H1 (cell line): ENCODE results near the gene KCNIP3. TPM values are rescaled to one million over a fixed set of nuclear protein-coding genes. Genes with fewer than 3 reads are reported as not detected.

ENCODE experiments used
- CTCF ChIA-PET: fragments of 300-600 bp; sonication (Branson Sonifier 250); formaldehyde crosslinking; loops from one replicate; lab custom pipeline; 2021; ENCODE audit not compliant: partially characterized antibody; lab: Charles Lee
- POLR2A ChIA-PET: fragments of 300-600 bp; sonication (Branson Sonifier 250); formaldehyde crosslinking; loops from one replicate; lab custom pipeline; 2021; ENCODE audit warnings: inconsistent platforms; ENCODE audit not compliant: partially characterized antibody; lab: Charles Lee
- DNase-seq, 2 experiments: peaks; one replicate each; pipeline versions ENCODE4 v3.0.0 to v3.0.0-alpha.2; 2010 to 2022; ENCODE audit warnings: low spot score in 2 of 2, low read depth in 1 of 2, mixed read lengths in 1 of 2
- FAIRE-seq: peaks from 2 replicates; lab custom pipeline; 2011; peaks lifted over from hg19 to GRCh38; lab: Jason Lieb, UNC
- H2AFZ ChIP-seq: 2 replicates; pipeline ENCODE4 v1.8.1; 2012; ENCODE audit warnings: low read length, inconsistent platforms
- H2AK5ac ChIP-seq: 2 replicates; pipeline ENCODE4 v1.6.1; 2013; ENCODE audit warnings: low read depth, low read length
- H2BK120ac ChIP-seq: replicated peaks from 2 replicates; pipeline ENCODE3; 2013; ENCODE audit warnings: low read depth, low read length, inconsistent platforms
- H2BK12ac ChIP-seq: 2 replicates; pipeline ENCODE4 v1.6.1; 2013; ENCODE audit warnings: low read depth, low read length
- H2BK15ac ChIP-seq: 2 replicates; pipeline ENCODE4 v1.6.1; 2013; ENCODE audit warnings: low read length
- H2BK20ac ChIP-seq: 2 replicates; pipeline ENCODE4 v1.6.1; 2013; ENCODE audit warnings: low read length
- H2BK5ac ChIP-seq: 2 replicates; pipeline ENCODE4 v1.6.1; 2013; ENCODE audit warnings: low read depth, low read length
- H3K14ac ChIP-seq: 2 replicates; pipeline ENCODE4 v1.6.1; 2013; ENCODE audit warnings: inconsistent platforms; ENCODE audit not compliant: insufficient read length
- H3K18ac ChIP-seq: 2 replicates; pipeline ENCODE4 v1.6.1; 2013; ENCODE audit warnings: low read length; ENCODE audit errors: extremely low read depth
- H3K23ac ChIP-seq: 2 replicates; pipeline ENCODE4 v1.6.1; 2013; ENCODE audit warnings: inconsistent platforms; ENCODE audit not compliant: insufficient read length
- H3K23me2 ChIP-seq: 2 replicates; pipeline ENCODE4 v1.6.1; 2013; ENCODE audit warnings: low read depth, low read length
- H3K27ac ChIP-seq: 2 replicates; pipeline ENCODE4 v1.6.1; 2011; ENCODE audit warnings: low read depth, low read length, inconsistent platforms
- H3K27me3 ChIP-seq, 4 experiments: replicated peaks in 1 of 4; 1 replicate in 1 of 4; 2 replicates in 3 of 4; pipeline versions ENCODE4 v1.6.1 to v1.8.1; 2011 to 2013; ENCODE audit warnings: low read length in 3 of 4, mild to moderate bottlenecking in 3 of 4, inconsistent platforms in 2 of 4, mixed read lengths in 2 of 4, moderate library complexity in 1 of 4; ENCODE audit not compliant: control insufficient read depth in 3 of 4, insufficient read depth in 3 of 4; ENCODE audit errors: extremely low read depth in 1 of 4
- H3K36me3 ChIP-seq, 4 experiments: 2 replicates each; pipeline versions ENCODE4 v1.6.1 to v1.8.1; 2011 to 2013; ENCODE audit warnings: mild to moderate bottlenecking in 4 of 4, low read length in 3 of 4, moderate library complexity in 2 of 4, control low read depth in 1 of 4, inconsistent platforms in 1 of 4; ENCODE audit not compliant: insufficient read depth in 4 of 4, control insufficient read depth in 2 of 4
- H3K4ac ChIP-seq: replicated peaks from 2 replicates; pipeline ENCODE3; 2013; ENCODE audit warnings: low read length, low read depth, mixed read lengths, inconsistent platforms; ENCODE audit not compliant: insufficient read length
- H3K4me1 ChIP-seq, 4 experiments: replicated peaks in 1 of 4; 1 replicate in 1 of 4; 2 replicates in 3 of 4; pipeline versions ENCODE4 v1.6.1 to v1.8.1; 2011 to 2013; ENCODE audit warnings: low read length in 3 of 4, inconsistent platforms in 2 of 4, mixed read lengths in 1 of 4; ENCODE audit not compliant: insufficient read depth in 4 of 4, control insufficient read depth in 3 of 4
- H3K4me2 ChIP-seq, 2 experiments: 2 replicates each; pipeline versions ENCODE4 v1.6.1 to v1.8.1; 2011 to 2013; ENCODE audit warnings: low read depth in 2 of 2, low read length in 2 of 2, control low read depth in 1 of 2, inconsistent platforms in 1 of 2, mild to moderate bottlenecking in 1 of 2; ENCODE audit not compliant: insufficient read depth in 1 of 2
- H3K4me3 ChIP-seq, 4 experiments: fragments of 200-600, 300-600 bp in 1 of 4; sonication (generic), shearing (Covaris generic), sonication (Bioruptor Twin) in 1 of 4; 2 replicates each; pipeline versions ENCODE4 v1.5.1 to v1.8.1; 2011 to 2016; ENCODE audit warnings: low read length in 4 of 4, low read depth in 3 of 4, control low read depth in 2 of 4, inconsistent platforms in 2 of 4, mild to moderate bottlenecking in 2 of 4, mixed read lengths in 1 of 4, moderate library complexity in 1 of 4; ENCODE audit not compliant: insufficient read depth in 2 of 4; ENCODE audit errors: extremely low read depth in 1 of 4
- H3K56ac ChIP-seq: replicated peaks from 2 replicates; pipeline ENCODE3; 2013; ENCODE audit warnings: low read depth, mild to moderate bottlenecking, mixed read lengths, low read length, inconsistent platforms; ENCODE audit not compliant: insufficient read length
- H3K79me1 ChIP-seq: 2 replicates; pipeline ENCODE4 v1.6.1; 2013; ENCODE audit warnings: low read depth, low read length, control low read depth
- H3K79me2 ChIP-seq, 2 experiments: 2 replicates each; pipeline versions ENCODE4 v1.6.1 to v1.8.1; 2012 to 2013; ENCODE audit warnings: low read length in 2 of 2, mild to moderate bottlenecking in 2 of 2, inconsistent platforms in 1 of 2; ENCODE audit not compliant: insufficient read depth in 2 of 2, control insufficient read depth in 1 of 2
- H3K9ac ChIP-seq, 4 experiments: replicated peaks in 1 of 4; 1 replicate in 1 of 4; 2 replicates in 3 of 4; pipeline versions ENCODE4 v1.6.1 to v1.8.1; 2011 to 2013; ENCODE audit warnings: low read depth in 3 of 4, low read length in 3 of 4, control low read depth in 2 of 4, mild to moderate bottlenecking in 2 of 4, moderate library complexity in 2 of 4, inconsistent platforms in 1 of 4; ENCODE audit errors: extremely low read depth in 1 of 4
- H3K9me3 ChIP-seq, 2 experiments: 2 replicates each; pipeline versions ENCODE4 v1.6.1 to v1.8.1; 2012 to 2013; ENCODE audit warnings: mild to moderate bottlenecking in 2 of 2, moderate library complexity in 2 of 2, control low read depth in 1 of 2, inconsistent platforms in 1 of 2, low read depth in 1 of 2, low read length in 1 of 2, mixed read lengths in 1 of 2; ENCODE audit not compliant: insufficient read depth in 2 of 2
- H4K20me1 ChIP-seq, 2 experiments: replicated peaks in 1 of 2; 2 replicates each; pipeline versions ENCODE3 to v1.8.1; 2011 to 2013; ENCODE audit warnings: inconsistent platforms in 2 of 2, low read length in 2 of 2, mild to moderate bottlenecking in 1 of 2; ENCODE audit not compliant: insufficient read depth in 2 of 2, control insufficient read depth in 1 of 2
- H4K5ac ChIP-seq: 2 replicates; pipeline ENCODE4 v1.6.1; 2013; ENCODE audit warnings: low read length, low read depth, mixed read lengths, inconsistent platforms; ENCODE audit not compliant: insufficient read length
- H4K8ac ChIP-seq: 2 replicates; pipeline ENCODE4 v1.8.0; 2013; ENCODE audit warnings: mild to moderate bottlenecking, moderate library complexity, low read length, inconsistent platforms; ENCODE audit not compliant: insufficient read depth; ENCODE audit errors: extremely low read depth
- H4K91ac ChIP-seq: replicated peaks from 2 replicates; pipeline ENCODE3; 2013; ENCODE audit warnings: low read length, mixed read lengths, inconsistent platforms; ENCODE audit not compliant: insufficient read length
- MAX ChIP-seq: IDR thresholded peaks from 2 replicates; pipeline ENCODE4 v1.6.1; 2012; ENCODE audit warnings: inconsistent platforms
- NRF1 ChIP-seq: IDR thresholded peaks from 2 replicates; pipeline ENCODE4 v1.6.1; 2011; ENCODE audit warnings: mild to moderate bottlenecking, low read depth, low read length, improper control_type of control experiment
- PHF8 ChIP-seq: fragments of 200-600 bp; sonication (generic); conservative IDR thresholded peaks from 2 replicates; pipeline ENCODE4 v1.7.1; 2012; ENCODE audit warnings: low read depth, mild to moderate bottlenecking, inconsistent platforms, low read length, moderate library complexity
- SP4 ChIP-seq: IDR thresholded peaks from 2 replicates; pipeline ENCODE4 v1.6.1; 2012; ENCODE audit warnings: low read length, inconsistent platforms
- SRF ChIP-seq: IDR thresholded peaks from 2 replicates; pipeline ENCODE4 v1.6.1; 2011; ENCODE audit warnings: mild to moderate bottlenecking, low read depth, low read length, moderate library complexity
- TEAD4 ChIP-seq: IDR thresholded peaks from 2 replicates; pipeline ENCODE4 v1.6.1; 2012; ENCODE audit warnings: low read depth, low read length, inconsistent platforms, mixed read lengths
- WGBS, 2 experiments: shearing (Covaris generic) in 1 of 2; methylation state at CpG; one replicate each; pipeline versions ENCODE4 v1.1.6 to v1.1.7; 2013 to 2015; ENCODE audit warnings: low lambda C conversion rate in 2 of 2, mixed read lengths in 2 of 2, inconsistent platforms in 1 of 2, low coverage in 1 of 2, missing lambda C conversion rate in 1 of 2; ENCODE audit not compliant: insufficient replicate concordance in 2 of 2, insufficient coverage in 1 of 2, insufficient read length in 1 of 2; ENCODE audit errors: extremely low coverage in 1 of 2, missing lambda C conversion rate in 1 of 2; 5-methylcytosine and 5-hydroxymethylcytosine counted together
- polyA plus RNA-seq, 7 experiments: library from polyadenylated mRNA; depleted of rRNA in 3 of 7; stranded (reverse) in 5 of 7; unstranded in 2 of 7; fragments of >200 nt in 5 of 7; fragments of 200-250 nt in 2 of 7; gene quantifications; 1 replicate in 5 of 7; 2 replicates in 1 of 7; 4 replicates in 1 of 7; pipeline versions ENCODE4 v1.2.1 to v1.2.3, GENCODE V29; 2011 to 2013; ENCODE audit warnings: missing spikeins in 2 of 7, mixed read lengths in 2 of 7
- total RNA-seq: library from RNA; stranded (reverse); fragmentation: NEBNext Ultra II Directional; extraction: Animal tissue kit (Norgen Biotek cat#: 25700); gene quantifications from 2 replicates; pipeline ENCODE4 v1.2.1, GENCODE V29; 2021

KCNIP3 gene
- total and polyA plus RNA-seq, 2 of the 8 experiments (the other 6 are each of a cell fraction or from before 2014, with no cell fraction given): 0.33 to 1.9 TPM

GRCh38 chr2:95276888-95277245, 20.3 kb upstream of the KCNIP3 start:
- H2BK12ac ChIP-seq: no peak overlapping the region
- no peak overlapping the region for H2AK5ac ChIP-seq
- H2BK15ac ChIP-seq: no peak overlapping the region
- no peak for TF ChIP-seq SRF
- no peak for TF ChIP-seq TEAD4
- TF ChIP-seq MAX: no peak
- TF ChIP-seq PHF8: no peak
- no peak for TF ChIP-seq SP4
- no peak for TF ChIP-seq NRF1
- H3K23ac ChIP-seq: no peak overlapping the region
- CTCF ChIA-PET: interaction anchor here (0.6 kb wide), 1 partner anchor 71 kb away, joined by 3 read pairs; no protein-coding TSS in a partner anchor
- no peaks in the 10 kb centered on the region for H3K79me2 ChIP-seq
- H3K27ac ChIP-seq: no peak overlapping the region
- H2AFZ ChIP-seq: no peak overlapping the region
- H3K36me3 ChIP-seq: no peaks in the 10 kb centered on the region
- H4K91ac ChIP-seq: no peak overlapping the region
- FAIRE-seq: no peak
- no peak for DNase-seq
- WGBS, 2 experiments: no CpG with 5 or more reads among the region's 9 CpGs
- no peak overlapping the region for H2BK5ac ChIP-seq
- no peak overlapping the region for H2BK120ac ChIP-seq
- H2BK20ac ChIP-seq: no peak overlapping the region
- H3K4ac ChIP-seq: no peak overlapping the region
- POLR2A ChIA-PET: interaction anchor here (0.6 kb wide), 1 partner anchor 111 kb away, joined by 3 read pairs; no protein-coding TSS in a partner anchor
- H3K56ac ChIP-seq: no peak overlapping the region
- no peak overlapping the region for H3K4me2 ChIP-seq
- H3K4me1 ChIP-seq: peaks cover 0 to 33% (median 2%) of the 10 kb centered on the region in 4 experiments; a peak in 3 of 7 replicates
- no peaks in the 10 kb centered on the region for H3K79me1 ChIP-seq
- no peaks in the 10 kb centered on the region for H3K27me3 ChIP-seq
- no peaks in the 10 kb centered on the region for H4K20me1 ChIP-seq
- H3K18ac ChIP-seq: no peak overlapping the region
- H4K5ac ChIP-seq: no peak overlapping the region
- H3K9me3 ChIP-seq: peaks cover 57 to 96% of the 10 kb centered on the region in 2 experiments
- H3K14ac ChIP-seq: no peak overlapping the region
- H3K23me2 ChIP-seq: no peaks in the 10 kb centered on the region
- no peak overlapping the region for H3K4me3 ChIP-seq
- H3K9ac ChIP-seq: no peak overlapping the region
- peak overlapping the region; percentile 63 for H4K8ac ChIP-seq
